HFFc6 (cell line): Measurements from ENCODE around the gene PDE4D. TPM values are rescaled to one million over a fixed set of nuclear protein-coding genes. Genes with fewer than 3 reads are reported as not detected.

Source experiments
- DNase-seq: peaks from one replicate; pipeline ENCODE4 v3.0.0-alpha.2; 2018
- H3K27ac Mint-ChIP-seq: 2 replicates; pipeline ENCODE4 v1.8.0; 2020; ENCODE audit warnings: mild to moderate bottlenecking, mixed read lengths
- H3K27me3 Mint-ChIP-seq: 2 replicates; pipeline ENCODE4 v1.8.0; 2021; ENCODE audit warnings: mild to moderate bottlenecking, moderate library complexity, mixed read lengths; ENCODE audit not compliant: insufficient read depth
- H3K36me3 Mint-ChIP-seq: 2 replicates; pipeline ENCODE4 v1.8.0; 2021; ENCODE audit warnings: low read depth, mixed read lengths
- H3K4me1 Mint-ChIP-seq: 2 replicates; pipeline ENCODE4 v1.8.0; 2020; ENCODE audit warnings: low read depth, mixed read lengths
- H3K4me3 Mint-ChIP-seq: 2 replicates; pipeline ENCODE4 v1.8.0; 2020; ENCODE audit warnings: mild to moderate bottlenecking, moderate library complexity, mixed read lengths
- H3K9me3 Mint-ChIP-seq: 2 replicates; pipeline ENCODE4 v1.8.0; 2020; ENCODE audit warnings: mild to moderate bottlenecking, mixed read lengths
- CTCF ChIP-seq: fragments of 200-600 bp; sonication (generic); IDR thresholded peaks from 2 replicates; pipeline ENCODE4 v1.5.0; 2021; ENCODE audit warnings: antibody characterized with exemption, mild to moderate bottlenecking
- total RNA-seq, 6 experiments: library from RNA; stranded (reverse); fragmentation: NEBNext Ultra II Directional; extraction: Animal tissue kit (Norgen Biotek cat#: 25700); gene quantifications; 2 replicates in 1 of 6; 3 replicates in 5 of 6; pipeline ENCODE4 v1.2.3, GENCODE V29; 2021

Gene PDE4D
- total RNA-seq, 6 experiments from 2014 or later: 1.8 to 7.3 (median 6.2) TPM

GRCh38 chr5:59483971-59484472 lies 409.5 kb downstream of the PDE4D start:
- TF ChIP-seq CTCF: no peak
- H3K4me1 Mint-ChIP-seq: peaks cover 8% of the 10 kb centered on the region; the same call in 1 of the 2 replicates
- H3K4me3 Mint-ChIP-seq: no peak overlapping the region
- DNase-seq: no peak
- H3K36me3 Mint-ChIP-seq: no peaks in the 10 kb centered on the region
- H3K27ac Mint-ChIP-seq: no peak overlapping the region
- no peaks in the 10 kb centered on the region for H3K9me3 Mint-ChIP-seq
- no peaks in the 10 kb centered on the region for H3K27me3 Mint-ChIP-seq

GRCh38 chr5:59479086-59479485 lies 414.4 kb downstream of the PDE4D start:
- Mint-ChIP-seq H3K36me3 (no peaks in the 10 kb centered on the region), H3K4me1 (no peaks in the 10 kb centered on the region; the same call in 1 of the 2 replicates), H3K4me3 (no peak overlapping the region), H3K27me3 (no peaks in the 10 kb centered on the region), H3K27ac (no peak overlapping the region), H3K9me3 (no peaks in the 10 kb centered on the region)
- no peak for TF ChIP-seq CTCF
- DNase-seq: no peak

GRCh38 chr5:59474324-59474723 lies 419.2 kb downstream of the PDE4D start:
- Mint-ChIP-seq H3K9me3 (no peaks in the 10 kb centered on the region), H3K4me1 (no peaks in the 10 kb centered on the region), H3K27ac (no peak overlapping the region), H3K4me3 (no peak overlapping the region), H3K27me3 (peaks cover 2% of the 10 kb centered on the region; the same call in 1 of the 2 replicates), H3K36me3 (no peaks in the 10 kb centered on the region)
- TF ChIP-seq CTCF: no peak
- no peak for DNase-seq

GRCh38 chr5:59473611-59474010 lies 419.9 kb downstream of the PDE4D start:
- DNase-seq: no peak
- no peak overlapping the region for H3K27ac Mint-ChIP-seq
- H3K4me1 Mint-ChIP-seq: no peaks in the 10 kb centered on the region
- TF ChIP-seq CTCF: no peak
- H3K9me3 Mint-ChIP-seq: no peaks in the 10 kb centered on the region
- H3K27me3 Mint-ChIP-seq: peaks cover 5% of the 10 kb centered on the region
- H3K36me3 Mint-ChIP-seq: no peaks in the 10 kb centered on the region
- H3K4me3 Mint-ChIP-seq: no peak overlapping the region

GRCh38 chr5:59471463-59471862 lies 422.1 kb downstream of the PDE4D start:
- H3K27ac Mint-ChIP-seq: no peak overlapping the region
- no peaks in the 10 kb centered on the region for H3K4me1 Mint-ChIP-seq

More at GRCh38 chr5:59471463-59471862, 422.1 kb downstream of the PDE4D start:
- no peaks in the 10 kb centered on the region for H3K36me3 Mint-ChIP-seq
- no peak overlapping the region for H3K4me3 Mint-ChIP-seq
- H3K9me3 Mint-ChIP-seq: no peaks in the 10 kb centered on the region
- no peak for TF ChIP-seq CTCF
- DNase-seq: no peak
- H3K27me3 Mint-ChIP-seq: peaks cover 5% of the 10 kb centered on the region
